Activated CD4-positive, alpha-beta T cell treated with anti-CD3 and anti-CD28 coated beads, Interleukin-2, amount 50 U/mL, for 48 hours (primary cell): ENCODE measurements around the gene PLA2G3.

ENCODE experiments used
- DNase-seq, 2 experiments: peaks; one replicate each; pipeline ENCODE4 v3.0.0-alpha.2; 2020

PLA2G3 gene

GRCh38 chr22:31144223-31144622, 3.9 kb upstream of the PLA2G3 start:
- DNase-seq: no peak

DNA sequence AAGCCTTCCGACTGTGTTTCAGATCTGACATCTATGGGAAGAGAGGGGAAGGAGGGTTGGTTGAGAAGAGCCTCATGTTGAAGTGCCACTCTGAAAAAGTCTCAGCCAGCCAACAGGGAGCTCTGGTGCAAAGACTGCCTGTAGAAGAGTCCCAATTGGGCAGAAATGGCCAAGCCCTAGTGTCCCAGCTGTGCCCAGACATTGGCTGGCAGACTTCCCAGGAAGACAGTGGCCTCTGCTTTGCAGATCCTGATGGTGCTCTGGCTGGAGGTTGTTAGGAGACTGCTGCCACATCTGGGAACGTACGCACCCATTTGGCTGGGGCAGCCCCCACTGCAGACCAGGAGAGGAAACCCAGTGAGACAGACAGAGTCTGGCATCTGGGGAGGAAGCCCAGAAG, 3.2 kb upstream of the PLA2G3 start:
- no peak for DNase-seq

DNA sequence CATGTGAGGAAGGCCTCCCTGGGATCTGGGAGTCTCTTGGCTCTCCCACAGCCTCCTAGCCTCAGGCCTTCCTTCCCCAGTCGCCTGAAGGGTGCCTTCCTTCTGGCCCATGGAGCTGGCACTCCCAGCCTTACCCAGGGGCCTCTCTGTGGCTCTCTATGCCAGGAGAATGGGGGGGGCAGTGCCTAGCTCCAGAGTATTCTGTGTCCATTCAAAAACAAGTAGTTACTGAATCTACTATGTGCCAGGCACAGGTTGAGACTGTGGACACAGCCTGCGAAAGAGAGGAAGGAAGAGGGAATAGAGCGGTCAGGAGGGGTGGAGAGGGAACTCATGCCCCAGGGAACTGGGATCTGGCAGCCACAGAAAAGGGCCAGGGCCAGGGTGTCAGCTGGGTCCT, 2.7 kb upstream of the PLA2G3 start:
- DNase-seq: no peak

DNA sequence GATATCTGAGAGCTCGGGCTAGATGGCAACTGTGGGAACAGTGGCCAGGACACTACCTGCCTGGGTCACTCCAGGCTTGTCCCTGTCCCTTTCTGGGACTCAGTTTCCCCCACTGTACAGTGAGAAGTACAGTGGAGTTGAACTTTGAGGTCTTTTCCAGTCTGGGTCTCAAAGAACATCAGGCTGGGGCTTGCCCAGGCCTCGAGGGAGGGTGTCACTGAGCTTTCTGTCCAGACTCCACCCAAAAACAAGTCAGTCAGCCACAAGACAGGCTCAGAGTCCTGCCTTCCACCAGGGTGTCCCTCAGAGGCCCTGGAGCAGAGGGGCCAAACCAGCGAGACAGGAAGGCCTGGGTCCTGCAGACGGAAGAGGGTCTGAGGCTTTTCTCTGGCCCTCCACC, 2.0 kb upstream of the PLA2G3 start:
- DNase-seq: no peak

- DNase-seq: no peak
Measured at GRCh38 chr22:31141551-31141950, 1.2 kb upstream of the PLA2G3 start.

DNA sequence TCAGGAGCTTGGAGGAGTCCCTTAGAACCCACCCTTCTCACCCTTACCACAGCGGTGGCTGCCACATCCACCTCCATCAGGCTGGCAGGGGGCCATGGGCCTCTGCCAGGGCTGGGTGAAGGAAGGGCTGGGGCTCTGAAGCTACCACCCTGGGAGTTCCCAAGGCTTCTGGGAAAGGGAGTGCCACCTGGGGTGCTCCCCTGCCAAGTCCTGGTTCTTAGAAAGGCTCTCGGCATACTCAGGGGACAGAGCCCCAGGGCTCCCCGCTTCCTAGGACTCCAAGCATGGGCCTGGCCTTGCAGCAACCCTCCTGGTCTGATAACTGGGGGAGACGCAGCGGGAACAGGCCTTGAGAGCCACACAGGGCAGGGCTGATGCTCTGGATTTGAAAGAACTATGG, 438 bp upstream of the PLA2G3 start:
- DNase-seq: no peak

- DNase-seq: no peak
Measured at GRCh38 chr22:31139066-31139465, 1.2 kb downstream of the PLA2G3 start.

DNA sequence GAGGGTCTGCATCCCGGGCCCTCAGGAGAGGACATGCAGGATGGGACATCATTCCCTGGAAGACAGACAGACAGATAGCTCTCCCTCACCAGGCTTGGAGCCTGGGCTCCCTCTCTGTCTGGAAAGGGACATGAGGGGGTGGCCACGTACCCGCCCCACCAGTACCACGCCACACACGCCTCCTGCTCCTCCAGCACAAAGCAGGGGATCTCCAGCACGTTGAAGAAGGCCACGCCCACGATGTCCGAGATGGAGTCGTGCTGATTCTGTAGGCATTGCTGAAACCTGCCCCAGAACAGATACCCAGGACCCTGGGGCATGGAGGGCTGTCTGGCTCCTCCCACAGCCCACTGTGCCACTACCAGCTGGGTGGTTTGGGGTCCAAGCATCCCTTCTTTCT, 2.2 kb downstream of the PLA2G3 start:
- DNase-seq: no peak

DNA sequence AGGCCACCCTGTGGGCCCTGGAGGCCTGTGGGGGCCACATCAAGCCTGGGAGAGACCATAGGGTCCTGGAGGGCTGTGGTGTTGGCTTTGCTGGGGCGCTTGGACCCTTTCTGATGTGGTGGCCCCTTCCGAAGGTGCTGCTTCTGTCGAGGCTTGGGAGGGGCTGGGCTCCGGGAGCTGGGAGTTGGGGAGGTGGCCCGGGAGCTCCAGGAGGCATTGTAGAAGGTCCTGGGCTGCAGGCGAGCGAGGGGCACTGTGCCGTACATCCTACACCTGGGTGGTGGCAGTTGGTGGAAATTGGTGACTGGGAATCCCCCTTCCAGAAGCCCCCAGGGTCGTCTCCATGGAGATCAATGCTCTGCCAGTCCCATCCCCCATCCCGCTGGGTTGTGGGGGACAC, 2.6 kb downstream of the PLA2G3 start:
- no peak for DNase-seq

GRCh38 chr22:31136711-31137110, 3.6 kb downstream of the PLA2G3 start:
- DNase-seq: no peak

- DNase-seq: no peak
Measured at GRCh38 chr22:31136155-31136554, 4.2 kb downstream of the PLA2G3 start.

- DNase-seq: no peak
Measured at GRCh38 chr22:31135706-31136105, 4.6 kb downstream of the PLA2G3 start.

- DNase-seq: no peak
Measured at GRCh38 chr22:31134688-31135087, 5.6 kb downstream of the PLA2G3 start.

- DNase-seq: no peak
Measured at GRCh38 chr22:31133911-31134310, 6.4 kb downstream of the PLA2G3 start.

- no peak for DNase-seq
Measured at GRCh38 chr22:31130873-31131272, 9.4 kb downstream of the PLA2G3 start.

DNA sequence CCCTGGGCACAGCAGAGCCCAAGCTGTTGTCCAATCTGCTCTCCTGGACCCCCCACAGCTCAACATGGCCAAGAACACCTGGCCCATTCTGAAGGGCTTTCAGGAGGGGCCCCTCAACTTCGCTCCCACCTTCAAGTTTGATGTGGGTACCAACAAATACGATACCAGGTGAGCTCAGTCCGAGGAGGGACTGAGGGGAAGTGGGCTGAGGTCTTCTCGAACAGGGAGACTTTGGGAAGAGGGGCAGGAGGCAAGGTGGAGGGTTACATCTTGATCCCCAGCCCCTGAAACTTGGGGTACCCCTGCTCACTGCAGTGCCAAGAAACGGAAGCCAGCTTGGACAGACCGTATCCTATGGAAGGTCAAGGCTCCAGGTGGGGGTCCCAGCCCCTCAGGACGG, 12.2 kb downstream of the PLA2G3 start:
- DNase-seq: no peak

- DNase-seq: no peak
Measured at GRCh38 chr22:31127181-31127772, 13.0 kb downstream of the PLA2G3 start.

- no peak for DNase-seq
Measured at GRCh38 chr22:31126869-31127175, 13.5 kb downstream of the PLA2G3 start.

GRCh38 chr22:31126128-31126868, 14.0 kb downstream of the PLA2G3 start:
- DNase-seq: no peak

DNA sequence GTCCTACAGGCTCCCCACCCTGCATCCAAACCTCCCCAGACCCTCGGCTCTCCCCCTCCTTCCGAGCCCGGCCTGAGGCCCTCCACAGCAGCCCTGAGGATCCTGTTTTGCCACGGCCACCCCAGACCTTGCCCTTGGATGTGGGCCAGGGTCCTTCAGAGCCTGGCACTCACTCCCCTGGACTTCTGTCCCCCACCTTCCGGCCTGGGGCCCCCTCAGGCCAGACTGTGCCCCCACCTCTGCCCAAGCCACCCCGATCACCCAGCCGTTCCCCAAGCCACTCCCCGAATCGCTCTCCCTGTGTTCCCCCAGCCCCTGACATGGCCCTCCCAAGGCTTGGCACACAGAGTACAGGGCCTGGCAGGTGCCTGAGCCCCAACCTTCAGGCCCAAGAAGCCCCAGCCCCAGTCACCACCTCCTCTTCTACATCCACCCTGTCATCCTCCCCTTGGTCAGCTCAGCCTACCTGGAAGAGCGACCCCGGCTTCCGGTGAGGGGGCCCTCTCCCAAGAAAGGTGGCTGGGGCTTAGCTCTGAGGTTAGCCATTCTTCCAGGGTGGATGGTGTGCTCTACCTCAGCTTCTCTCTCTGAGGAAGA, 14.7 kb downstream of the PLA2G3 start:
- DNase-seq: no peak

- DNase-seq: no peak
Measured at GRCh38 chr22:31124811-31125465, 15.4 kb downstream of the PLA2G3 start.

DNA sequence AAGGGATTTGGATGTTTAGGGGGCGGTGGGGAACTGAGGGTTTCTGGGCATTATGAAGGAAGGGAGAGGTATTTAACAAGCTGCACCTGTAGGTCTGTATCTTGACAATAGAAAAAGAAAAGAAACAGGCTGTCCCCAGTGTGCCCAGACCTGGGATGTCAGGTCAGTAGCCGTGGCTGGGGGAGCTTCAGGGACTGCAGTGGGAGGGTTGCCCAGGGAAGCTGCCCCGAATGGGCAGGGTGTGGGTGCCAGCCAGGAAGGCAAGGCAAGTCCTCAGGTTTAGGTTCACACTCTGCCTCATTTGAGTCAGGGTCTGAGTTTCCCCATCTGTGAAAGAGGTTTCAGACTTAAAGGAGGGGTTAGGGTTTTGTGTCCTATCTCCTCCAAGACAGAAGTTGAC, 16.0 kb downstream of the PLA2G3 start:
- no peak for DNase-seq

- no peak for DNase-seq
Measured at GRCh38 chr22:31123292-31123602, 17.1 kb downstream of the PLA2G3 start.

- no peak for DNase-seq
Measured at GRCh38 chr22:31122532-31123291, 17.6 kb downstream of the PLA2G3 start, which contains the start of gene INPP5J. Gene INPP5J (plus strand): TSS chr22:31122966. CDS start chr22:31123015, 49 bp downstream.
